Right lobe of liver (tissue), 6 donors: ENCODE results near the gene MCFD2. TPM values are rescaled to one million over a fixed set of nuclear protein-coding genes. Genes with fewer than 3 reads are reported as not detected.

Source experiments
- ATAC-seq, 4 donors: fragments of 200-7000 bp; cut with Tn5 transposase; one replicate each; pipeline ENCODE4 v1.9.1; 2020; ENCODE audit warnings: mild to moderate bottlenecking in 4 of 4, moderate library complexity in 4 of 4
- DNase-seq, 3 donors: peaks; one replicate each; pipeline ENCODE4 v3.0.0-alpha.2; 2020
- H3K27ac ChIP-seq, 3 donors: fragments of 200-600 bp; one replicate each; pipeline ENCODE4 v1.8.0; 2022
- H3K27me3 ChIP-seq, 2 donors: fragments of 200-600 bp; one replicate each; pipeline ENCODE4 v1.8.0; 2022
- H3K36me3 ChIP-seq, 4 donors: fragments of 200-600 bp; sonication (generic) in 1 of 4; one replicate each; pipeline versions ENCODE4 v1.5.1 to v1.8.0; 2017 to 2022; ENCODE audit warnings: control low read depth in 1 of 4
- H3K4me1 ChIP-seq, 4 donors: fragments of 200-600 bp; sonication (generic) in 1 of 4; one replicate each; pipeline versions ENCODE4 v1.5.1 to v1.8.0; 2017 to 2022; ENCODE audit warnings: control low read depth in 1 of 4
- H3K4me3 ChIP-seq, 3 donors: fragments of 200-600 bp; one replicate each; pipeline ENCODE4 v1.8.0; 2022
- H3K9me3 ChIP-seq, 4 donors: fragments of 200-600 bp; sonication (generic) in 1 of 4; one replicate each; pipeline versions ENCODE4 v1.5.1 to v1.8.0; 2017 to 2022; ENCODE audit warnings: control low read depth in 1 of 4
- POLR2A ChIP-seq: fragments of 450-650 bp; IDR thresholded peaks from one replicate; pipeline ENCODE4 v1.6.1; 2017; ENCODE audit warnings: antibody characterized with exemption, mild to moderate bottlenecking
- WGBS: methylation state at CpG from one replicate; pipeline ENCODE4 v1.1.6; 2018; ENCODE audit warnings: low coverage, low lambda C conversion rate; ENCODE audit not compliant: insufficient coverage; ENCODE audit errors: missing lambda C conversion rate; 5-methylcytosine and 5-hydroxymethylcytosine counted together
- intact Hi-C, 2 donors: fragments of 100-400 bp; cut with DNase I; formaldehyde crosslinking; loops; one replicate each; pipeline versions ENCODE4 v1.11.2 to v1.14.1; 2022
- total RNA-seq, 6 experiments: library from RNA; depleted of rRNA in 2 of 6; stranded (reverse); fragments of >200 nt in 2 of 6; fragmentation: NEBNext Ultra II Directional in 3 of 6; extraction: Animal tissue kit (Norgen Biotek cat#: 25700) in 3 of 6; gene quantifications; one replicate each; pipeline versions ENCODE4 v1.1.0 to v1.2.4, GENCODE V29; 2016 to 2023
- TF ChIP-seq, protein P1 (sequence below), 4 donors: fragments of 200-600 bp in 3 of 4; fragments of 450-650 bp in 1 of 4; IDR thresholded peaks; one replicate each; pipeline versions ENCODE4 v1.5.1 to v1.8.0; 2016 to 2022; ENCODE audit warnings: antibody characterized with exemption in 4 of 4, mild to moderate bottlenecking in 2 of 4
- donor health status: DM: no; HTN: yes; CAD: no.
- donor health status: DM: no; HTN: no; CAD: no.
- donor health status: DM: no; HTN: no; CAD: no.
- donor health status: DM: no; HTN: yes; CAD: no.
- donor health status: DM: no; HTN: yes; CAD: no.

MCFD2 gene
- total RNA-seq, 6 experiments from 2014 or later: 85.0 to 147 (median 99.2) TPM

GRCh38 chr2:46935071-46935470, 19.5 kb upstream of the MCFD2 start:
- WGBS: 72% methylated on average over 5 of the region's 5 CpGs
- intact Hi-C loops: no loop called here
- Histone ChIP-seq H3K27me3 (no peaks in the 10 kb centered on the region), H3K4me1 (no peaks in the 10 kb centered on the region), H3K27ac (no peak overlapping the region), H3K9me3 (no peaks in the 10 kb centered on the region), H3K36me3 (no peaks in the 10 kb centered on the region), H3K4me3 (no peak overlapping the region)
- ATAC-seq (no peak), DNase-seq (no peak)
- TF ChIP-seq, protein P1, sequence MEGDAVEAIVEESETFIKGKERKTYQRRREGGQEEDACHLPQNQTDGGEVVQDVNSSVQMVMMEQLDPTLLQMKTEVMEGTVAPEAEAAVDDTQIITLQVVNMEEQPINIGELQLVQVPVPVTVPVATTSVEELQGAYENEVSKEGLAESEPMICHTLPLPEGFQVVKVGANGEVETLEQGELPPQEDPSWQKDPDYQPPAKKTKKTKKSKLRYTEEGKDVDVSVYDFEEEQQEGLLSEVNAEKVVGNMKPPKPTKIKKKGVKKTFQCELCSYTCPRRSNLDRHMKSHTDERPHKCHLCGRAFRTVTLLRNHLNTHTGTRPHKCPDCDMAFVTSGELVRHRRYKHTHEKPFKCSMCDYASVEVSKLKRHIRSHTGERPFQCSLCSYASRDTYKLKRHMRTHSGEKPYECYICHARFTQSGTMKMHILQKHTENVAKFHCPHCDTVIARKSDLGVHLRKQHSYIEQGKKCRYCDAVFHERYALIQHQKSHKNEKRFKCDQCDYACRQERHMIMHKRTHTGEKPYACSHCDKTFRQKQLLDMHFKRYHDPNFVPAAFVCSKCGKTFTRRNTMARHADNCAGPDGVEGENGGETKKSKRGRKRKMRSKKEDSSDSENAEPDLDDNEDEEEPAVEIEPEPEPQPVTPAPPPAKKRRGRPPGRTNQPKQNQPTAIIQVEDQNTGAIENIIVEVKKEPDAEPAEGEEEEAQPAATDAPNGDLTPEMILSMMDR (IDR thresholded peaks at IDR 0.05): no peak
- no peak for TF ChIP-seq POLR2A

- intact Hi-C loops: no loop called here
- H3K4me3 ChIP-seq: no peak overlapping the region
- ATAC-seq: no peak
- TF ChIP-seq, protein P1 (IDR thresholded peaks at IDR 0.05): no peak
- TF ChIP-seq POLR2A: no peak
- DNase-seq: no peak
- WGBS: 100% methylated on average over 1 of the region's 1 CpG
- no peaks in the 10 kb centered on the region for H3K4me1 ChIP-seq
- H3K27me3 ChIP-seq: no peaks in the 10 kb centered on the region
- no peaks in the 10 kb centered on the region for H3K9me3 ChIP-seq
- no peak overlapping the region for H3K27ac ChIP-seq
- H3K36me3 ChIP-seq: no peaks in the 10 kb centered on the region
These were observed 14.0 kb upstream of the MCFD2 start for GRCh38 chr2:46929612-46930011.

DNA sequence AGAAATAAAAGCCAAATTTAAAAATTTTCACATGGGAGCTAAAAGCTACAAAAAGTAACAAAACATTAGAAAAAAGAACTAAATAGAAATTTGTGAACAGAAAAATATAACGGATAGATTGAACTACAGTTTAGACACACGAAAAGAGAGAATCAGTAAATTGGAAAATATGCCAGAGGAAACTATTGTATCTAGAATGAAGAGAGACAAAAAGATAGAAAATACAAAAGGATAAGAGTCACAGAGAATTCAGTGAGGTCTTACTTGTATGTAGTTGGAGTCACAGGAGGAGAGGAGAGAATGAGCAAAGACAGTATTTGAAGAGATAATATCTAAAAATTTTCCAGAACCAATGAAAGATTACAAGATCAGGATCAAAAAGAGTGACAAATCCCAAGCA, 11.3 kb upstream of the MCFD2 start:
- intact Hi-C loops: no loop called here
- no peaks in the 10 kb centered on the region for H3K36me3 ChIP-seq
- TF ChIP-seq, protein P1 (IDR thresholded peaks at IDR 0.05): no peak
- H3K4me1 ChIP-seq: no peaks in the 10 kb centered on the region
- ATAC-seq: no peak
- no peak for DNase-seq
- H3K4me3 ChIP-seq: no peak overlapping the region
- H3K9me3 ChIP-seq: no peaks in the 10 kb centered on the region
- WGBS: 100% methylated on average over 2 of the region's 2 CpGs
- no peaks in the 10 kb centered on the region for H3K27me3 ChIP-seq
- no peak overlapping the region for H3K27ac ChIP-seq

GRCh38 chr2:46925474-46926351, 10.1 kb upstream of the MCFD2 start:
- Histone ChIP-seq H3K36me3 (no peaks in the 10 kb centered on the region), H3K9me3 (no peaks in the 10 kb centered on the region), H3K27ac (no peak overlapping the region), H3K4me3 (no peak overlapping the region), H3K27me3 (no peaks in the 10 kb centered on the region), H3K4me1 (no peaks in the 10 kb centered on the region)
- 83% methylated on average over 6 of the region's 6 CpGs for WGBS
- TF ChIP-seq, protein P1 (IDR thresholded peaks at IDR 0.05): no peak
- TF ChIP-seq POLR2A: no peak
- no peak for DNase-seq
- ATAC-seq: no peak
- intact Hi-C loops: no loop called here
